GM19099 (cell line): Measurements from ENCODE around the gene PTCHD4.

Source experiments
- POLR2A ChIP-seq: IDR thresholded peaks from 3 replicates; pipeline ENCODE4 v1.6.1; 2011; ENCODE audit warnings: low read depth; ENCODE audit not compliant: insufficient read length; ENCODE audit errors: extremely low read depth

The PTCHD4 gene

GRCh38 chr6:48069280-48069679 lies 41.7 kb downstream of the PTCHD4 start:
- TF ChIP-seq POLR2A: no peak

GRCh38 chr6:48068278-48069251 lies 42.4 kb downstream of the PTCHD4 start:
- TF ChIP-seq POLR2A: no peak

DNA sequence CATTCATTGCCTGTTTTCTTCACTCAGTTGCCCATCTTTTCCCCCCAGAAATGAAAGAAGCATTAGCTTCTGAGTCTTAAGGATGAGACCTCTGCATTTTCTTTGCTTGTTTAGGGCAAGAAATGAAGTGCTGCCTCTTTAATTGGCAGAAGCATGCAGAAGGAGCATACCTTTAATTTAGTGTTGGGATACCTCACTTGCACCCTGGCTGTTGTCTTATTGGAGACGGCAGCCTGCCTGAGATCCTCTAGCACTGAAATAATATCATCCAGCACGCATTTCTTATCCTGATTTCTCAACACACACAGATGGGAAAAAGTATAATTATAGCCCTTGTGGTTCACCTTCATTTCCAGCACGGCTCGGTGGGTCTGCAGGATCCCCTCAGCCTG lies 43.1 kb downstream of the PTCHD4 start:
- no peak for TF ChIP-seq POLR2A

- TF ChIP-seq POLR2A: no peak
These were observed 43.8 kb downstream of the PTCHD4 start for GRCh38 chr6:48067148-48067712.

GRCh38 chr6:48061265-48061990 lies 49.6 kb downstream of the PTCHD4 start:
- TF ChIP-seq POLR2A: no peak
